IMR-90 (cell line): ENCODE data around the gene CLDN7. TPM values are rescaled to one million over a fixed set of nuclear protein-coding genes. Genes with fewer than 3 reads are reported as not detected.

Experiments
- ATAC-seq: fragments of 200-7000 bp; cut with Tn5 transposase; 2 replicates; pipeline ENCODE4 v1.9.1; 2020; ENCODE audit warnings: low read depth, mild to moderate bottlenecking, moderate library complexity
- BruUV-seq: library from RNA; stranded (reverse); fragments of 400-500 nt; replicated peaks from 2 replicates; lab custom pipeline; 2021; lab: Mats Ljungman, UMichigan
- CTCF ChIA-PET: fragments of 300-600 bp; formaldehyde crosslinking; extraction: SDS; loops from one replicate; lab custom pipeline; 2021; ENCODE audit warnings: antibody characterized with exemption; lab: Yijun Ruan, JAX
- POLR2A ChIA-PET: fragments of 300-600 bp; sonication (Branson Sonifier 250); formaldehyde crosslinking; loops from one replicate; lab custom pipeline; 2022; ENCODE audit warnings: antibody characterized with exemption; ENCODE audit not compliant: unreplicated experiment; lab: Charles Lee
- DNase-seq: peaks from one replicate; pipeline ENCODE4 v3.0.0; 2013
- H2AFZ ChIP-seq: replicated peaks from 2 replicates; pipeline ENCODE3; 2013; ENCODE audit warnings: low read length, mild to moderate bottlenecking; ENCODE audit not compliant: poor library complexity
- H2AK5ac ChIP-seq: 2 replicates; pipeline ENCODE4 v1.6.1; 2013; ENCODE audit warnings: low read depth, low read length, inconsistent platforms
- H2AK9ac ChIP-seq: replicated peaks from 2 replicates; pipeline ENCODE3; 2013; ENCODE audit warnings: mild to moderate bottlenecking, low read depth, low read length, moderate library complexity; ENCODE audit not compliant: poor library complexity
- H2BK120ac ChIP-seq: 2 replicates; pipeline ENCODE4 v1.6.1; 2013; ENCODE audit warnings: low read depth, low read length, inconsistent platforms
- H2BK15ac ChIP-seq: 3 replicates; pipeline ENCODE4 v1.6.1; 2013; ENCODE audit warnings: low read depth, low read length, inconsistent platforms
- H2BK20ac ChIP-seq: 2 replicates; pipeline ENCODE4 v1.6.1; 2013; ENCODE audit warnings: low read depth, mild to moderate bottlenecking, inconsistent platforms, low read length, moderate library complexity
- H2BK5ac ChIP-seq: 2 replicates; pipeline ENCODE4 v1.6.1; 2013; ENCODE audit warnings: mild to moderate bottlenecking, low read depth, low read length, inconsistent platforms; ENCODE audit not compliant: poor library complexity, severe bottlenecking
- H3K14ac ChIP-seq: replicated peaks from 2 replicates; pipeline ENCODE4 v1.6.1; 2013; ENCODE audit warnings: low read depth, low read length, inconsistent platforms
- H3K18ac ChIP-seq: 2 replicates; pipeline ENCODE4 v1.6.1; 2013; ENCODE audit warnings: low read depth, low read length, control low read depth
- H3K23ac ChIP-seq: 2 replicates; pipeline ENCODE4 v1.6.1; 2013; ENCODE audit warnings: low read depth, low read length, inconsistent platforms
- H3K27ac ChIP-seq: 2 replicates; pipeline ENCODE4 v1.5.1; 2013; ENCODE audit warnings: mild to moderate bottlenecking, control low read depth, low read length; ENCODE audit not compliant: insufficient read depth
- H3K27me3 ChIP-seq: 2 replicates; pipeline ENCODE4 v1.6.1; 2013; ENCODE audit warnings: low read length; ENCODE audit not compliant: control insufficient read depth, insufficient read depth
- H3K36me3 ChIP-seq: 2 replicates; pipeline ENCODE4 v1.6.1; 2013; ENCODE audit warnings: low read length, mixed read lengths; ENCODE audit not compliant: control insufficient read depth, insufficient read depth
- H3K4ac ChIP-seq: 2 replicates; pipeline ENCODE4 v1.6.1; 2013; ENCODE audit warnings: low read depth, low read length, inconsistent platforms
- H3K4me1 ChIP-seq: 2 replicates; pipeline ENCODE4 v1.6.1; 2013; ENCODE audit warnings: low read length, mixed read lengths; ENCODE audit not compliant: control insufficient read depth, insufficient read depth
- H3K4me2 ChIP-seq: 2 replicates; pipeline ENCODE4 v1.6.1; 2013; ENCODE audit warnings: low read depth, mild to moderate bottlenecking, control low read depth, low read length, moderate library complexity
- H3K4me3 ChIP-seq: 2 replicates; pipeline ENCODE4 v1.5.1; 2013; ENCODE audit warnings: low read depth, mild to moderate bottlenecking, control low read depth, low read length, moderate library complexity; ENCODE audit not compliant: insufficient read depth
- H3K56ac ChIP-seq: 2 replicates; pipeline ENCODE4 v1.6.1; 2013; ENCODE audit warnings: low read length, inconsistent platforms; ENCODE audit not compliant: insufficient read depth; ENCODE audit errors: extremely low read depth
- H3K79me1 ChIP-seq, 2 experiments: 2 replicates each; pipeline ENCODE4 v1.6.1; 2013; ENCODE audit warnings: low read length in 2 of 2, inconsistent platforms in 1 of 2, low read depth in 1 of 2
- H3K9ac ChIP-seq: 2 replicates; pipeline ENCODE4 v1.6.1; 2013; ENCODE audit warnings: low read depth, low read length, control low read depth
- H3K9me1 ChIP-seq: 2 replicates; pipeline ENCODE4 v1.6.1; 2013; ENCODE audit warnings: low read length, inconsistent platforms; ENCODE audit not compliant: insufficient read depth
- H3K9me3 ChIP-seq: 2 replicates; pipeline ENCODE4 v1.6.1; 2013; ENCODE audit warnings: low read length; ENCODE audit not compliant: control insufficient read depth, insufficient read depth
- H4K20me1 ChIP-seq: 2 replicates; pipeline ENCODE4 v1.6.1; 2013; ENCODE audit warnings: low read length, inconsistent platforms; ENCODE audit not compliant: insufficient read depth
- H4K5ac ChIP-seq: 2 replicates; pipeline ENCODE4 v1.6.1; 2013; ENCODE audit warnings: mild to moderate bottlenecking, low read depth, low read length, control low read depth
- H4K8ac ChIP-seq, 2 experiments: 2 replicates each; pipeline ENCODE4 v1.6.1; 2013; ENCODE audit warnings: low read depth in 2 of 2, low read length in 2 of 2, control low read depth in 1 of 2, inconsistent platforms in 1 of 2
- H4K91ac ChIP-seq: 2 replicates; pipeline ENCODE4 v1.6.1; 2013; ENCODE audit warnings: low read depth, low read length, inconsistent platforms; ENCODE audit not compliant: insufficient read depth
- CHD1 ChIP-seq: IDR thresholded peaks from 2 replicates; pipeline ENCODE4 v1.6.1; 2012; ENCODE audit warnings: low read depth, low read length, improper control_type of control experiment
- MAZ ChIP-seq: IDR thresholded peaks from 2 replicates; pipeline ENCODE4 v1.6.1; 2012; ENCODE audit warnings: low read depth, mild to moderate bottlenecking, low read length, improper control_type of control experiment, moderate library complexity, borderline replicate concordance
- MXI1 ChIP-seq: IDR thresholded peaks from 2 replicates; pipeline ENCODE4 v1.6.1; 2012; ENCODE audit warnings: low read depth, mild to moderate bottlenecking, low read length, moderate library complexity, borderline replicate concordance
- NFE2L2 ChIP-seq: fragments of 150-350 bp; IDR thresholded peaks from 2 replicates; pipeline ENCODE4 v1.6.1; 2016; ENCODE audit warnings: low read depth, mild to moderate bottlenecking, low read length
- POLR2A ChIP-seq: IDR thresholded peaks from 2 replicates; pipeline ENCODE4 v1.6.1; 2012; ENCODE audit warnings: mild to moderate bottlenecking, low read depth, low read length
- RAD21 ChIP-seq: IDR thresholded peaks from 2 replicates; pipeline ENCODE4 v1.6.1; 2012; ENCODE audit warnings: low read length, improper control_type of control experiment
- RCOR1 ChIP-seq: IDR thresholded peaks from 2 replicates; pipeline ENCODE4 v1.6.1; 2012; ENCODE audit warnings: mild to moderate bottlenecking, low read length, improper control_type of control experiment; ENCODE audit not compliant: insufficient replicate concordance
- RFX5 ChIP-seq: IDR thresholded peaks from 2 replicates; pipeline ENCODE4 v1.8.0; 2012; ENCODE audit warnings: low read depth, mild to moderate bottlenecking, low read length, moderate library complexity
- USF2 ChIP-seq: fragments of 150-350 bp; IDR thresholded peaks from 2 replicates; pipeline ENCODE4 v1.6.1; 2017; ENCODE audit warnings: mild to moderate bottlenecking, antibody characterized with exemption, low read length, low read depth
- WGBS, 2 experiments: methylation state at CpG; one replicate each; pipeline versions ENCODE4 v1.1.5 to v1.1.7; 2013; ENCODE audit warnings: missing lambda C conversion rate in 2 of 2; ENCODE audit not compliant: insufficient read length in 1 of 2; ENCODE audit errors: extremely low coverage in 2 of 2; 5-methylcytosine and 5-hydroxymethylcytosine counted together
- dilution Hi-C: fragments of 300-500 bp; cut with HindIII; formaldehyde crosslinking; loops from one replicate; pipeline ENCODE4 v1.14.3; 2018; ENCODE audit warnings: low sequenced_read_pairs; ENCODE audit not compliant: unreplicated experiment
- in situ Hi-C: fragments of 300-500 bp; cut with MboI; formaldehyde crosslinking; loops from 3 replicates; pipeline ENCODE4 v1.14.3; 2019; ENCODE audit warnings: low sequenced_read_pairs, inconsistent platforms, mixed read lengths
- intact Hi-C: fragments of 100-400 bp; cut with micrococcal nuclease; formaldehyde crosslinking; loops from 2 replicates; pipeline ENCODE4 v1.10.0; 2022
- polyA plus RNA-seq, 3 experiments: library from polyadenylated mRNA; depleted of rRNA; stranded (reverse); fragments of >200 nt; gene quantifications; 2 replicates each; pipeline ENCODE4 v1.2.3, GENCODE V29; 2012; ENCODE audit warnings: low replicate concordance in 1 of 3
- total RNA-seq: library from RNA; depleted of rRNA; stranded (reverse); fragments of >200 nt; gene quantifications from 2 replicates; pipeline ENCODE4 v1.2.3, GENCODE V29; 2012

CLDN7 gene
- total and polyA plus RNA-seq, 2 of the 4 experiments (the other 2 are of a cell fraction) = 1.4 TPM

GRCh38 chr17:7237761-7238419 lies 24.4 kb downstream of the CLDN7 start:
- H3K23ac ChIP-seq = no peak overlapping the region
- H4K8ac ChIP-seq = peak overlapping the region; percentile 34 to 38; a peak in 1 of 4 replicates
- peak overlapping the region; percentile 97 for H3K9ac ChIP-seq
- peak overlapping the region; percentile 67; the same call in 1 of the 2 replicates for H3K14ac ChIP-seq
- CTCF ChIA-PET = no interaction called here
- dilution Hi-C loops (no loop called here), in situ Hi-C loops (loop anchor here (25.0 kb wide), 1 partner anchor 924 kb away; the partner anchor contains the start of genes PER1 and VAMP2), intact Hi-C loops (loop anchor here (5.0 kb wide), 1 partner anchor 59 kb away; no protein-coding TSS in a partner anchor)
- POLR2A ChIA-PET = no interaction called here
- H2BK5ac ChIP-seq = peak overlapping the region; percentile 81
- no peak overlapping the region for H2BK15ac ChIP-seq
- peaks cover 36% of the 10 kb centered on the region for H3K36me3 ChIP-seq
- H3K79me1 ChIP-seq = peaks cover 16 to 72% of the 10 kb centered on the region in 2 experiments; a peak in 3 of 4 replicates
- peak overlapping the region; percentile 83 for H2AFZ ChIP-seq
- peak overlapping the region; percentile 97 for H3K27ac ChIP-seq
- H3K4me2 ChIP-seq = peak overlapping the region; percentile 87
- 7% methylated on average over 14 of the region's 73 CpGs; no CpG with 5 or more reads in 1 of the 2 experiments for WGBS, 2 experiments
- H3K4me3 ChIP-seq = peak overlapping the region; percentile 98
- no peak for TF ChIP-seq CHD1
- TF ChIP-seq RCOR1 = no peak
- TF ChIP-seq RFX5 = no peak
- TF ChIP-seq RAD21 = no peak
- TF ChIP-seq USF2 = no peak
- no peak for TF ChIP-seq NFE2L2
- no peak for TF ChIP-seq MAZ
- peak; percentile 77; the same call in 1 of the 2 replicates for TF ChIP-seq MXI1
- TF ChIP-seq POLR2A = peak; percentile 23; the same call in 1 of the 2 replicates
- peak overlapping the region; percentile 74; the same call in 1 of the 2 replicates for H3K4ac ChIP-seq
- no TSS peak for BruUV-seq
- ATAC-seq = peak; percentile 18
- H3K18ac ChIP-seq = no peak overlapping the region
- H4K20me1 ChIP-seq = peaks cover 35% of the 10 kb centered on the region
- H3K9me3 ChIP-seq = no peaks in the 10 kb centered on the region
- no peaks in the 10 kb centered on the region for H3K27me3 ChIP-seq
- H2BK120ac ChIP-seq = no peak overlapping the region
- 0 out of 2 replicates have a peak overlapping the region, but pooled peaks have one; percentile 75 for H4K91ac ChIP-seq
- peaks cover 11% of the 10 kb centered on the region for H3K4me1 ChIP-seq
- peak; percentile 46 for DNase-seq
- no peak overlapping the region for H2BK20ac ChIP-seq
- H2AK5ac ChIP-seq = peak overlapping the region; percentile 86
- no peak overlapping the region for H4K5ac ChIP-seq
- H3K9me1 ChIP-seq = peaks cover 2% of the 10 kb centered on the region; the same call in 1 of the 2 replicates
- H2AK9ac ChIP-seq = peak overlapping the region; percentile 96
- H3K56ac ChIP-seq = no peak overlapping the region
